ES-I3 (cell line): ENCODE data around the gene PTPN14.
"Not testable (repeated sequence)": the region's sequence is repeated elsewhere in the genome, so short reads cannot be mapped to it uniquely, and the experiment has no call there.

Source experiments
- H3K36me3 ChIP-seq: 2 replicates; pipeline ENCODE4 v1.6.1; 2013; ENCODE audit warnings: mild to moderate bottlenecking, low read length, control low read depth, moderate library complexity; ENCODE audit not compliant: insufficient read depth
- H3K4me1 ChIP-seq: 2 replicates; pipeline ENCODE4 v1.6.1; 2013; ENCODE audit warnings: mild to moderate bottlenecking, control low read depth, low read length; ENCODE audit not compliant: insufficient read depth
- H3K9ac ChIP-seq: 2 replicates; pipeline ENCODE4 v1.6.1; 2013; ENCODE audit warnings: low read depth, mild to moderate bottlenecking, low read length, moderate library complexity
- H3K9me3 ChIP-seq: 2 replicates; pipeline ENCODE4 v1.6.1; 2013; ENCODE audit warnings: mild to moderate bottlenecking, low read length, moderate library complexity; ENCODE audit not compliant: control insufficient read depth, insufficient read depth

Gene PTPN14

DNA sequence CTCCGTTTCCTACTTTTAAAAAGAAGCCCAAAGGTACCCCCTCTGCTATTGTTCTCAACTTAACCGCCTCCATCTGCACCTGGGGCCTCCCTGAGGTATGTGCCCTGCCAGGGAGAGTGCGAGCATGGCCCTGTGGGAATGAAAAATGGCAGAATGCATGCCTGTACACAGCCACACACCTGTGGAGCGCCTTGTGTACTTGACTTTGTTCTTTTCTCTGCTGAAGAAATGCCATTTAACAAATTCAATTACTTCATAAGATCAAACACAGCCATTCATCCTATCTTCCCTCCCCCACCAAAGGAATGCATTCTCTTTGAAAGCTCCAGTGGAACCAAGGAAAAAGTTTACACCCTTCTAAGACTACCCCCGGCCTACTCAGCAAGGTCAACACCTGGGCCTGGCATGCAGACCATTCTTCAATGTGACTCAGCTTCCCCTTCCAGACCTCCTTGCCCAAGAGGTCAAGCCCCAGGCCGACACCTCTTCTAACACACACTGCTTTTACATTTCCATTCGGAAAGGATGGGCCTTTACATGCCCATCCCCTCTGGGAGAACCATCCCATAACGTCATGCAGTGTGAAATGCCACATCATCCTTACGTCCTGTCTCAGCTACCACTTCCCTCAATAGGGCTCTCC lies 146.7 kb downstream of the PTPN14 start:
- Histone ChIP-seq H3K36me3 (peaks cover 5% of the 10 kb centered on the region; the same call in 1 of the 2 replicates), H3K4me1 (peaks cover 29% of the 10 kb centered on the region), H3K9me3 (no peaks in the 10 kb centered on the region), H3K9ac (no peak overlapping the region)

DNA sequence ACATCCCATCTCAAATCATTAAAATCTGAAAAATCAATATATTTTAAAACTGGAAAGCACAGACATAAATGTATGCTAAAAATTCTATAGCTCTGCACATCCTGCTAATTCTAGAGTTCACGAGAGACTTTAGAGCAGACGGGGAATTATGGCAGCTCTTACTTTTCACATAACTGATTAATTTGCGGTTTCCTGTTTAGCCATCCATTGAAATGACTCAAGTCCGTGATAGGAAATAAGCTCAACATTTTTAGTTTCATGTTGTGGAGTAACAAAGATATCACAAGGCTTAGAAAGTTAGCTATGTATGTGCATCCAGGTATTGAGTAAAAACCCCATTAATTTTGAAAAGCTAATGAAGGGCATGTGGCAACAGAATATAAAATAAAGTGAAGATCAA lies 147.2 kb downstream of the PTPN14 start:
- H3K4me1 ChIP-seq, result peaks cover 29% of the 10 kb centered on the region
- H3K36me3 ChIP-seq, result peaks cover 5% of the 10 kb centered on the region
- no peak overlapping the region for H3K9ac ChIP-seq
- no peaks in the 10 kb centered on the region for H3K9me3 ChIP-seq

DNA sequence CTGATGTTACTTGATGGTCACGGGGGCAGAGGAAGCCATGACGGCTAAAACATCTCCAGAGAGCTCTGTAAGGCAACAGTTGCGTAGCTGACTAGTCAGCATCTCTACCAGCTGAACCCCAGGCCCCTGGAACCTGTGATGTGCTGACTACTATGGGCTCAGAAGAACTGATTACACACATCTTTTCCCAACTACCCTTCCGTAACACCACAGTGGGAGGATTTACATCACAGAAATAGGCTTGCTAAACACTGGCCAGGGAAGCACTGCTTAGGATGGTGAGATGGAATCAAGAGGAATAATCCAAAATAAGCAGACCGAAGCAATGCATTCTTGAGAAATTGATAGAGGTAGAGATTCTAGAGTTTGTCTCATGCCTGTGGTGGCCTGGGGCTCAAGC lies 148.0 kb downstream of the PTPN14 start:
- peaks cover 29% of the 10 kb centered on the region for H3K4me1 ChIP-seq
- H3K9me3 ChIP-seq, result no peaks in the 10 kb centered on the region
- H3K9ac ChIP-seq, result no peak overlapping the region
- peaks cover 5% of the 10 kb centered on the region for H3K36me3 ChIP-seq

DNA sequence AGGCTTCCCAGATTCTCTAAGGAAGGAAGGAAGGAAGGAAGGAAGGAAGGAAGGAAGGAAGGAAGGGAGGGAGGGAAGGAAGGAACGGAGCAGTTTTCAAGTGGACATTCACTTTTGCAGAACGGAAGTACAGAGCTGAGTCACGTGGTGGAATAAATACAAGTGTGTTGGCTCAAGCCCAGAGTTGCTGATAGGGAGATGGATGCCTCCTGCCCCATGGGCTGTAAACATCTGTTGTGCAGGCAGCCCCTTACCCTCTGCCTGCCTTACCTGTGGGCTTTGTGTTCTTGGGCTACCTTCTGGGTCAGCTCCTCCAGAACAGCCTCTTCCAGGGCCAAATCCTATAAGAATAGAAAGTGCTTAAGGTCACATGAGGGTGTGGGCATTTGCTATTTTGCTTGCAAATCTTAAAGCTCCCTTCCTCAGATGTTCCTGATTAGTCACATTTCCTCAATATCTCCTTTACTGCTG lies 148.8 kb downstream of the PTPN14 start:
- no peaks in the 10 kb centered on the region for H3K9me3 ChIP-seq
- H3K4me1 ChIP-seq, result peaks cover 36% of the 10 kb centered on the region
- peaks cover 10% of the 10 kb centered on the region for H3K36me3 ChIP-seq
- H3K9ac ChIP-seq, result no peak overlapping the region

DNA sequence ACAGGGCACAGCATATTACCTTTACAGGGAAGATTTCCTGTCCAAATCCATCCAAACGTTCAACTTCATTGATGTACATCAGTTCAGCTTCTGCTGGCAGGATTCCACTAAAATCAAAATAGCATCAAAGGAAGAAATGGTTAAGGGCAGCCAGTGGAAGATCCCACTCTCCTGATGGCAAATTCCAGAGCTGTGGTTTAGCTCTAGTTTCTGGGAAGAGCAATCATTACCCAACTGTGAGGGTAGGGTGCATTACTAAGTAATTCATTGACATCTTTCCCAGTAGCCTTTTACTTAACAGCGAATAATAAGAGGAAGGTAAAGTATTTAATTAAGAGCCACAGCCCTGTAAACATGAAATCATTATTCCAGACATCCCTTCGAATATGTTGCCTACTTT lies 149.7 kb downstream of the PTPN14 start:
- Histone ChIP-seq H3K4me1 (peaks cover 46% of the 10 kb centered on the region), H3K36me3 (peaks cover 10% of the 10 kb centered on the region), H3K9me3 (no peaks in the 10 kb centered on the region), H3K9ac (no peak overlapping the region)

DNA sequence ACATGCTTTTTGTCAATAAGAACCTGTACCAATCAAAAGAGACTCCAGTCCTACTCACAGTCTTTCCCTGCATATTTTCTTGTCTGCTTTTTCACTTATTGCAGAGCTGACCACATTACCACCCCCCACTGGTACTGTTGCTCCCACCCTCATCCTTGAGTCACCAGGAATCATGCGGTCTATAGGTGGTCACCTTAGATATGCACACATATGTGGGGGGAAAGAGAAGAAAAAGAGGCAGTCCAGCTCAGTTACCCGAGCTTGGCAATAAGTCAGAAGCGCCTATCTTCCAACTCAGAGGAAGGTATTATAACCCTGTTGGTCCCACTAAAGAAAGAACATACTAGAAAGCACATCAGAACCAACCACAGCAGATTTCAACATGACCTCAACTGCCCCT lies 151.3 kb downstream of the PTPN14 start:
- peaks cover 38% of the 10 kb centered on the region for H3K4me1 ChIP-seq
- H3K9me3 ChIP-seq, result no peaks in the 10 kb centered on the region
- no peak overlapping the region for H3K9ac ChIP-seq
- H3K36me3 ChIP-seq, result peaks cover 17% of the 10 kb centered on the region

DNA sequence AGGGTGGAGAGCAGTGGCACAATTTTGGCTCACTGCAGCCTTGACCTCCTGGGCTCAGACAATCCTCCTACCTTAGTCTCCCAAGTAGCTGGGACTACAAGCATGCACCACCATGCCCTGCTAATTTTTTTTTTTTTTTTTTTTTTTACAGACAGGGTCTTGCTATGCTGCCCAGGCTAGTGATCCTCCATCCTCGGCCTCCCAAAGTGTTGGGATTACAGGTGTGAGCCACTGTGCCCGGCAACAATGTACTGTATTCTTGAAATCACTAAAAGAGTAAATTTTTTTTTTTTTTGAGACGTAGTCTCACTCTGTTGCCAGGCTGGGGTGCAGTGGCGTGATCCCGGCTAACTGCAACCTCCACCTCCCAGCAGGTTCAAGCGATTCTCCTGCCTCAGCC lies 152.9 kb downstream of the PTPN14 start:
- Histone ChIP-seq H3K36me3 (peaks cover 21% of the 10 kb centered on the region), H3K4me1 (peaks cover 22% of the 10 kb centered on the region), H3K9me3 (no peaks in the 10 kb centered on the region), H3K9ac (no peak overlapping the region)

DNA sequence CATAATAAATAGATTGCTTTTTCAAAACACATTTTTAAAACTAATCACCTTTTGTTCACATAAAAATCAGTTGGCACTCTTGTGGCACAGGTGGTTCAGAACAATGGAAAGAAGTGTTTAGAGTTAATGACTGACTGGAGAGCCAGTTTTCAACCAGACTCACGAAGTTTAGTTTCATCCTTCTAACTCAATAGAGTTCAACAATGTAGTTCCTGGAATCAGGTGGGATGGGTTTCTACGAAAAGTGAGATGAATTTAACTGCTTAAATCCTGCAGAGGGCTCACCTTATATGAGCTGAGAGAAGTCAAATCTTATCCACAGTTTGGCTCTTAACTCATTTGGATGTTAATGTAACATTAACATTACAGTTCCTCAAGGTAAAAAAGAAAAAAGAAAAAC lies 153.9 kb downstream of the PTPN14 start:
- Histone ChIP-seq H3K9me3 (no peaks in the 10 kb centered on the region), H3K4me1 (peaks cover 19% of the 10 kb centered on the region), H3K9ac (no peak overlapping the region), H3K36me3 (peaks cover 26% of the 10 kb centered on the region)

DNA sequence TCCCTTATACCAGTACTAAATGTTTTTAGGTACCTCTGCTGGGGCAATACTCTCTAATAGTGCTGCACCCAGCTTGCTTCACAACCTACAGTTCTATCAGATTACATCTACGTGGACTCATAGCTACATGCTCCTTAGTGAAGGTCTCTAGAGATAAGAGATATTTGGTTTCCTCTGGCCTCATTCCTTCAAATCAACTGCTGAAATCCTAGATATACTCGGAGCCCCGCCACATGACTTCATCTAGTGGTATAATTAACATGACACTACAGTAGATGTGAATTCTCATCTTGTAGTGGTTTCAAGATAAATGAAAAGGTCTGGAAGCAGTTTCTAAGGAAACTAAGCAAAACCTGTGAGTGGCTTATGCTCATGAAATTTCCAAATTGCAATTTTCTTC lies 155.1 kb downstream of the PTPN14 start:
- Histone ChIP-seq H3K36me3 (peaks cover 26% of the 10 kb centered on the region), H3K4me1 (peaks cover 19% of the 10 kb centered on the region), H3K9ac (no peak overlapping the region), H3K9me3 (no peaks in the 10 kb centered on the region)

DNA sequence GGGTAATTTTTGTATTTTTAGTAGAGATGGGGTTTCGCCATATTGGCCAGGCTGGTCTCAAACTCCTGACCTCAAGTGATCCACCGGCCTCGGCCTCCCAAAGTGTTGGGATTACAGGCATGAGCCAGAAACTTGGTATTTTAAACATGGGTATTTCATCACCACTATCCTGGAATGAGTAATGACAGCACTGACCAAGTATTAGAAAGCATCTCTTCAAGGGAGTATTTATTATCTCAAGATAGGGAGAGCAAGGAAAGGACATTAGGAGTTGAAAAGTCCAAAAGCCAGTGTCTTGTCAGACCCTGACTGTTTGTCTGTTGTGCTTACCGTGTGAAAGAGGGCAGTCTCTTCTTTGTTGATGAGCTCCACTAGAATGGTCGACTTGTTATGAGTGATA lies 156.8 kb downstream of the PTPN14 start:
- H3K9me3 ChIP-seq, H3K9ac ChIP-seq: not testable (repeated sequence)
- Histone ChIP-seq H3K36me3 (peaks cover 22% of the 10 kb centered on the region), H3K4me1 (peaks cover 21% of the 10 kb centered on the region)

DNA sequence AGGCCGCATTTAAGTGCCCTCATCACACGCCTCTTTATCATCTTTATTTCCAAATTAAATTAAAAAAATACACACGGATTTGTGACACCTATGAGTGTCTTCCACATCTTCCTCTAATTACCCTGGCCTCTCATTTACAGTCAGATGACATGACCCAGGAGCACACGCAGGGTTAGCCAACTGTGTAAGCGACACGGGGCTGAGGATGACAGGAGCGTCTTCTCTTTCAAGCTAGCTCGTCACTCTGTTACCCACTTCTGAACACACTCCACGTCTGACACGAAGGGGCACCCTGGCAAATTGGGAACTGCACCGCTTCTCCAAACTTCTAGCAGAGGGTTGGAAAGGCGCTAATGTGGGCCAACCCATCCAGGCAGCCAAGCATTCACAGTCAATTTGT lies 158.3 kb downstream of the PTPN14 start:
- H3K4me1 ChIP-seq, result peaks cover 21% of the 10 kb centered on the region
- no peak overlapping the region for H3K9ac ChIP-seq
- H3K36me3 ChIP-seq, result peaks cover 19% of the 10 kb centered on the region
- no peaks in the 10 kb centered on the region for H3K9me3 ChIP-seq

DNA sequence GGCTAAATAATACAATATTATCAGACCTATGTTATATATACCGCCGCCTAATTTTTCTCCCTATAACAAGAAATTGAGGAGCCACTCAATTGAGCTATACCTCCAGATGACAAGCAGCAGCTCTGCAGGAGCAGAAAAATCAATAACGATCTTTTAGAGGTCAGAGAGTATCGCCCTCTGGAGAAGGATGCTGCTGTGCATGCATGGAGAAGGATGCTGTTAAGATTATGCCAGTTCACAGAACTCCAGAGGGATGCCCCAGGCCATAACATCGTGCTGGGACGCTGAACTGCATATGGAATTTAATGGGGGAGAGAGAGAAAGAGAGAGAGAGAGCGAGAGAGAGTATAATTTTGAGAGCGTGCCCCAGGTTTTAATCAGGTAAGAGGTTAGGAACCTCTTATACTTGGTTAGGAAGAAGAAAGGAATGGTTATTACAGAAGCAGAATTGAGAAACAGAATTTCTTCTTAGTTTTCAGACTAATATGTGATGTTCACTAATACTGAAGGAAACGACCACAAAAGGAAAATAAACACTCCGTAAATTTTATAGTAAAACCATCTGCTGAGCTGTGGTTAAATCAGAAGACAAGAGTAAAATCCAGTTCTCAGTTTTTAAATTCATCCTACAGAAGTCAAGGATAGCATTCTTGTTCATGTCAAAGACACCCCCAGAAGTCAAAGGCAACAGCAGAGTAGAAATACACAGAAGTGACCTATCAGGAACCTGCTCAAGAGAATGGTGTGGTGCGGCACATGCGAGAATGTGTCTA lies 159.3 kb downstream of the PTPN14 start:
- Histone ChIP-seq H3K9ac (no peak overlapping the region), H3K9me3 (no peaks in the 10 kb centered on the region), H3K4me1 (peaks cover 11% of the 10 kb centered on the region; the same call in 1 of the 2 replicates), H3K36me3 (peaks cover 16% of the 10 kb centered on the region)

DNA sequence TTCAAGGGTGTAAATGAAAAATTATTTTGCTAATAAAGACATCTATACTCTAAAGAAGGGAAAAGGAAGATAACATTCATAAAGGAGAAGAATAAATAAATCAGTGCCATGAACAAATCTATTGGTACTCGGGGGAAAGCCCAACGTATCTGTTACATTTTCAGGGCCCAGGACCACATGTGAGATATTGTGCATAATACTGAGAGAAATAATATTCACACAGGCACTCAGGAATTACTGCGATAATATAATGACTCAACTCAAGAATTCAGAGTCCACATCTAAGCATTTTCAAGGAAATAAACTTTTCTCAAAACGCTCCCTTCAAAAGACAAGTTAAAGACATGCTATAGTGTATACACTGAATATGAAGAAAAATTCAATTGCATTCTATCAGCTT lies 161.7 kb downstream of the PTPN14 start:
- Histone ChIP-seq H3K4me1 (peaks cover 6% of the 10 kb centered on the region; the same call in 1 of the 2 replicates), H3K36me3 (peaks cover 14% of the 10 kb centered on the region), H3K9ac (no peak overlapping the region)

DNA sequence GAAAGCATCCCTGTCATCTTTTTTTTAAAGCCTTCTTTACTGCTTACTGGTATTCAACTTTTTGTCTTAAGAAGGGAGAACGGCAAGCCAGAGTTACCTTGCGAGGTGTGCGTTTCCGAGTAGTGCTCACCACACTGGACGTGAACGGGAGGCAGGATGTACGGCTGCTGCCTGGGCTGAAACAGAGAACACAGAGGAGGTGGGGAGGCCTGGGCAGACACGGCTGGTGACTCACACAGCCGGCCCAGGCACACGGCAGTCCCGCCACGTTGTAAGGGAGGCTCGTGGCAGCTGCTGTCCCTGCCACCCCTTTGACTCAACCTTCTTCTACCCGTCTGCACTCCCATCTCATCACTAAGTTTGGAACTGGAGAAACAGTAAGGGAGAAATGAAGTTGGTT lies 164.7 kb downstream of the PTPN14 start:
- H3K36me3 ChIP-seq, result peaks cover 21% of the 10 kb centered on the region

More for the DNA sequence above, 161.7 kb downstream of the PTPN14 start:
- no peaks in the 10 kb centered on the region for H3K9me3 ChIP-seq

DNA sequence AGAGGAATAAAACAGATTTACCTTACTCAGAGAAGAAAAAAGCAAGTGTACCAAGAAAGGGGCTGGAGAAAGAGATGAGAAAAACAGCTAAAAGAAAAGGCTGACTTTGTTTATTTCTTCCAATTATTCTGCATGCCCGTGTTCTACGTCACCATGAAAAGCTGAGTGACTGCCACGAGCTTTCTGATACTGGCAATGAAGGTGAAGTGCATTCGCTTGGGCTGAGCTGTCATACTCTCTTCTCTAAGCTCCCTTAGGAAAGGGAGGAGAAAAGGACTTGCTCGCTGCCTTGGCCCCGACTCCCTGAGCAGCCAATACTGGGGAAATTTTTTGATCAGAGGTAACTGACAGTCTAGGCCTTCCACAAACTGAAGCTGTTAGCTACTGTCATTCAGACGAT lies 165.1 kb downstream of the PTPN14 start:
- peaks cover 24% of the 10 kb centered on the region for H3K36me3 ChIP-seq
- peaks cover 6% of the 10 kb centered on the region for H3K4me1 ChIP-seq
- H3K9ac ChIP-seq, result no peak overlapping the region
- H3K9me3 ChIP-seq, result no peaks in the 10 kb centered on the region

More for the DNA sequence above, 164.7 kb downstream of the PTPN14 start:
- Histone ChIP-seq H3K9me3 (no peaks in the 10 kb centered on the region), H3K4me1 (peaks cover 6% of the 10 kb centered on the region; the same call in 1 of the 2 replicates), H3K9ac (no peak overlapping the region)
